K562 (cell line): Measurements from ENCODE around the gene CEMIP. TPM values are rescaled to one million over a fixed set of nuclear protein-coding genes. Genes with fewer than 3 reads are reported as not detected.
A peak's percentile ranks its signal among the peaks of the same experiment; 100 is the strongest.

Experiments
- GTF2E2 ChIP-seq: fragments of 200-800 bp; sonication (Bioruptor generic); IDR thresholded peaks from 2 replicates; pipeline ENCODE4 v1.6.1; 2016; ENCODE audit warnings: missing genetic modification characterization, missing compliant biosample characterization
- HDAC1 ChIP-seq, 2 experiments: fragments of 450-650 bp; IDR thresholded peaks; 2 replicates each; pipeline ENCODE4 v1.6.1; 2016 to 2017; ENCODE audit warnings: inconsistent platforms in 1 of 2, mild to moderate bottlenecking in 1 of 2, moderate library complexity in 1 of 2
- HMG20B ChIP-seq: fragments of 250-450 bp; sonication (Bioruptor Pico); IDR thresholded peaks from 2 replicates; pipeline ENCODE4 v1.5.0; 2021; ENCODE audit warnings: mild to moderate bottlenecking
- HNRNPH1 ChIP-seq: fragments of 200-400 bp; formaldehyde crosslinking; optimal IDR thresholded peaks from 2 replicates; pipeline ENCODE3; 2017; ENCODE audit warnings: low read depth, mild to moderate bottlenecking, low read length, moderate library complexity
- MAZ ChIP-seq, 2 experiments: fragments of 450-650 bp in 1 of 2; sonication (generic) in 1 of 2; formaldehyde crosslinking; IDR thresholded peaks in 1 of 2; conservative IDR thresholded peaks in 1 of 2; 2 replicates each; pipeline versions ENCODE4 v1.4.0 to v1.5.0; 2020; ENCODE audit warnings: mild to moderate bottlenecking in 1 of 2, missing genetic modification reagents in 1 of 2
- NFXL1 ChIP-seq: fragments of 450-650 bp; formaldehyde crosslinking; IDR thresholded peaks from 2 replicates; pipeline ENCODE4 v1.4.0; 2021; ENCODE audit warnings: mild to moderate bottlenecking
- RBFOX2 ChIP-seq: fragments of 200-400 bp; formaldehyde crosslinking; IDR thresholded peaks from 2 replicates; pipeline ENCODE4 v1.6.1; 2017; ENCODE audit warnings: low read depth, mild to moderate bottlenecking, low read length, moderate library complexity
- RBM15 ChIP-seq: fragments of 200-400 bp; formaldehyde crosslinking; IDR thresholded peaks from 2 replicates; pipeline ENCODE4 v1.6.1; 2018; ENCODE audit warnings: mild to moderate bottlenecking, low read length, moderate library complexity; ENCODE audit not compliant: insufficient read depth
- SRSF7 ChIP-seq: fragments of 200-400 bp; formaldehyde crosslinking; optimal IDR thresholded peaks from 2 replicates; pipeline ENCODE3; 2017; ENCODE audit warnings: mild to moderate bottlenecking, low read depth, low read length
- TOE1 ChIP-seq, 2 experiments: fragments of 450-650 bp in 1 of 2; sonication (generic) in 1 of 2; formaldehyde crosslinking in 1 of 2; IDR thresholded peaks; 2 replicates each; pipeline versions ENCODE4 v1.7.1 to v1.8.0; 2016 to 2022; ENCODE audit warnings: borderline replicate concordance in 2 of 2, mild to moderate bottlenecking in 2 of 2, antibody characterized with exemption in 1 of 2, inconsistent platforms in 1 of 2, low read depth in 1 of 2, missing genetic modification reagents in 1 of 2, moderate library complexity in 1 of 2
- ZBED1 ChIP-seq: IDR thresholded peaks from 2 replicates; pipeline ENCODE4 v1.6.1; 2014
- polyA plus RNA-seq, 8 experiments: library from polyadenylated mRNA; depleted of rRNA in 4 of 8; stranded (reverse) in 5 of 8; unstranded in 3 of 8; fragments of >200 nt; fragmentation: Nextera tagmentation in 2 of 8; fragmentation: Illumina TruSeq in 1 of 8; extraction: Ambion mirVana in 2 of 8; extraction: Trizol in 1 of 8; gene quantifications; 2 replicates each; pipeline versions ENCODE4 v1.2.1 to v1.2.3, GENCODE V29; 2011 to 2014; ENCODE audit warnings: inconsistent platforms in 1 of 8, missing spikeins in 1 of 8
- total RNA-seq, 7 experiments: library from RNA; depleted of rRNA in 6 of 7; stranded (reverse); fragments of >200 nt in 6 of 7; fragmentation: Illumina TruSeq in 2 of 7; extraction: Trizol in 2 of 7; gene quantifications; 2 replicates each; pipeline versions ENCODE4 v1.2.1 to v1.2.3, GENCODE V29; 2011 to 2021; ENCODE audit warnings: low replicate concordance in 1 of 7
- TF ChIP-seq, protein P1 (sequence below), 2 experiments: fragments of 450-650 bp; IDR thresholded peaks; 2 replicates each; pipeline ENCODE4 v1.6.1; 2016
- TF ChIP-seq, protein P2 (sequence below): sonication (generic); formaldehyde crosslinking; IDR thresholded peaks from 2 replicates; pipeline ENCODE4 v1.8.1; 2022; ENCODE audit warnings: missing genetic modification reagents
- TF ChIP-seq, protein P3 (sequence below), 2 experiments: fragments of 150-350 bp in 1 of 2; IDR thresholded peaks; 2 replicates each; pipeline ENCODE4 v1.6.1; 2012 to 2016; ENCODE audit warnings: low read depth in 2 of 2, low read length in 2 of 2, mild to moderate bottlenecking in 1 of 2, moderate library complexity in 1 of 2
- TF ChIP-seq, protein P4 (sequence below): fragments of 250-450 bp; sonication (Bioruptor Pico); IDR thresholded peaks from 2 replicates; pipeline ENCODE4 v1.5.0; 2020; ENCODE audit warnings: mild to moderate bottlenecking, borderline replicate concordance

CEMIP gene
- total and polyA plus RNA-seq, 9 of the 15 experiments (the other 6 are each of a cell fraction or from before 2014, with no cell fraction given): 0.33 TPM; not detected in 8

DNA sequence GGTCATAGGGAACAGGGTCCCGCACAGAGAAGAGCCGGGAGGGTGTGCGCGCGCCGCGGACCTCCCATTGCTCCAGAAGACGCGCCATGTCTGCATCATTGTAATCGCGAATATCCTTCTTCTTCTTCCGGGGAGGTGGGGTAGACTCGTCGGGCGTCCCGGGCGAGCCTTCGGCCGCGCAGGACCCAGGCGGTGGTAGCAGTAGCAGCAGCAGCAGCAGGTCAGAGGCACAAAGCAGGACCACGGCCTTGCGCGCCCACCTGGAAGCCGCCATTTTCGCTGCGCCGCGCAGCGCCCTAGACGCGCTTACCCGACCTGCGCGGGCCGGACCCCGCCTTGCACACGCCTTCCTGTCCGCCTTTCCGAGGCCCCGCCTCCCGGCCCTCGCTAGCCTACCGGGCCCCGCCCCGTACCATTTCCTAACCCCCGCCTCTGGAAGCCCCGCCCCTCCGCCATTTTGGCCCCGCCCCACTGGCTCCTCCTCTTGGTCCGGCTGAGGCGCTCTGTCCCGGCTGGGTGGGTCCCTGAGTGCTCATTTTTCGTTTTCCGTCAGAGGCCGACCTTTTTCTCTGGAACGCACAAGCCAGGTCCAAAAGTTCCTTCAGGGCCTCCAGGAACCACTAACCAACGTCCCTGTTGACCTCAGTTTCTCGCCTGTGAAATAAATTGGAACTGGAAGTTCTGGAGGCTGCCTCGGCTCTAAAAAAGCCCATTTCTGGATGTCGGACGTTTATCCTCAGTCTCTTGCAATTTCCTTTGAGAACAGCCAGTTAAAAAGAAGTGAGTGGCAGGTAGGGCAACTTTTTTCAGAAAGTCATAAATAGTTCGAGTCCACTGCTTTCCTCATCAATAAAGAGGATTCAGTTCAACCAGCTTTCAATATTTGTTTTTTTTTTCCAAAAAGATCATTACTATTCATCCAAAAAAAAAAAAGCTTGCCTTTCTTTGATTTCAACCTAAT, 210.6 kb downstream of the CEMIP start, which contains the start of gene MESD (continued):
- TF ChIP-seq, protein P1, sequence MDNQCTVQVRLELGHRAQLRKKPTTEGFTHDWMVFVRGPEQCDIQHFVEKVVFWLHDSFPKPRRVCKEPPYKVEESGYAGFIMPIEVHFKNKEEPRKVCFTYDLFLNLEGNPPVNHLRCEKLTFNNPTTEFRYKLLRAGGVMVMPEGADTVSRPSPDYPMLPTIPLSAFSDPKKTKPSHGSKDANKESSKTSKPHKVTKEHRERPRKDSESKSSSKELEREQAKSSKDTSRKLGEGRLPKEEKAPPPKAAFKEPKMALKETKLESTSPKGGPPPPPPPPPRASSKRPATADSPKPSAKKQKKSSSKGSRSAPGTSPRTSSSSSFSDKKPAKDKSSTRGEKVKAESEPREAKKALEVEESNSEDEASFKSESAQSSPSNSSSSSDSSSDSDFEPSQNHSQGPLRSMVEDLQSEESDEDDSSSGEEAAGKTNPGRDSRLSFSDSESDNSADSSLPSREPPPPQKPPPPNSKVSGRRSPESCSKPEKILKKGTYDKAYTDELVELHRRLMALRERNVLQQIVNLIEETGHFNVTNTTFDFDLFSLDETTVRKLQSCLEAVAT (IDR thresholded peaks at IDR 0.05): peak in 1 of 2 experiments; percentile 47; a peak in 1 of 4 replicates
- TF ChIP-seq, protein P2, sequence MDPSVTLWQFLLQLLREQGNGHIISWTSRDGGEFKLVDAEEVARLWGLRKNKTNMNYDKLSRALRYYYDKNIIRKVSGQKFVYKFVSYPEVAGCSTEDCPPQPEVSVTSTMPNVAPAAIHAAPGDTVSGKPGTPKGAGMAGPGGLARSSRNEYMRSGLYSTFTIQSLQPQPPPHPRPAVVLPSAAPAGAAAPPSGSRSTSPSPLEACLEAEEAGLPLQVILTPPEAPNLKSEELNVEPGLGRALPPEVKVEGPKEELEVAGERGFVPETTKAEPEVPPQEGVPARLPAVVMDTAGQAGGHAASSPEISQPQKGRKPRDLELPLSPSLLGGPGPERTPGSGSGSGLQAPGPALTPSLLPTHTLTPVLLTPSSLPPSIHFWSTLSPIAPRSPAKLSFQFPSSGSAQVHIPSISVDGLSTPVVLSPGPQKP (CRISPR knock-in tag): no peak
- TF ChIP-seq TOE1 (IDR thresholded peaks at IDR 0.05; ENCODE audit: borderline replicate concordance): no peak
- no peak for TF ChIP-seq TOE1 (CRISPR knock-in tag; IDR thresholded peaks at IDR 0.05; ENCODE audit: borderline replicate concordance, low read depth)
- no peak for TF ChIP-seq HMG20B
- no peak for TF ChIP-seq ZBED1
- TF ChIP-seq, protein P3, sequence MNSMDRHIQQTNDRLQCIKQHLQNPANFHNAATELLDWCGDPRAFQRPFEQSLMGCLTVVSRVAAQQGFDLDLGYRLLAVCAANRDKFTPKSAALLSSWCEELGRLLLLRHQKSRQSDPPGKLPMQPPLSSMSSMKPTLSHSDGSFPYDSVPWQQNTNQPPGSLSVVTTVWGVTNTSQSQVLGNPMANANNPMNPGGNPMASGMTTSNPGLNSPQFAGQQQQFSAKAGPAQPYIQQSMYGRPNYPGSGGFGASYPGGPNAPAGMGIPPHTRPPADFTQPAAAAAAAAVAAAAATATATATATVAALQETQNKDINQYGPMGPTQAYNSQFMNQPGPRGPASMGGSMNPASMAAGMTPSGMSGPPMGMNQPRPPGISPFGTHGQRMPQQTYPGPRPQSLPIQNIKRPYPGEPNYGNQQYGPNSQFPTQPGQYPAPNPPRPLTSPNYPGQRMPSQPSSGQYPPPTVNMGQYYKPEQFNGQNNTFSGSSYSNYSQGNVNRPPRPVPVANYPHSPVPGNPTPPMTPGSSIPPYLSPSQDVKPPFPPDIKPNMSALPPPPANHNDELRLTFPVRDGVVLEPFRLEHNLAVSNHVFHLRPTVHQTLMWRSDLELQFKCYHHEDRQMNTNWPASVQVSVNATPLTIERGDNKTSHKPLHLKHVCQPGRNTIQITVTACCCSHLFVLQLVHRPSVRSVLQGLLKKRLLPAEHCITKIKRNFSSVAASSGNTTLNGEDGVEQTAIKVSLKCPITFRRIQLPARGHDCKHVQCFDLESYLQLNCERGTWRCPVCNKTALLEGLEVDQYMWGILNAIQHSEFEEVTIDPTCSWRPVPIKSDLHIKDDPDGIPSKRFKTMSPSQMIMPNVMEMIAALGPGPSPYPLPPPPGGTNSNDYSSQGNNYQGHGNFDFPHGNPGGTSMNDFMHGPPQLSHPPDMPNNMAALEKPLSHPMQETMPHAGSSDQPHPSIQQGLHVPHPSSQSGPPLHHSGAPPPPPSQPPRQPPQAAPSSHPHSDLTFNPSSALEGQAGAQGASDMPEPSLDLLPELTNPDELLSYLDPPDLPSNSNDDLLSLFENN (IDR thresholded peaks at IDR 0.05; ENCODE audit: low read depth in 2 of 2, low read length in 2 of 2): no peak
- no peak for TF ChIP-seq SRSF7
- no peak for TF ChIP-seq GTF2E2 (tag)
- no peak for TF ChIP-seq NFXL1 (CRISPR knock-in tag)
- no peak for TF ChIP-seq RBM15
- peak in 1 of 2 experiments; percentile 48; a peak in 3 of 4 replicates for TF ChIP-seq MAZ (CRISPR knock-in tag; conservative IDR thresholded peaks at IDR 0.05 in 1 of 2, IDR thresholded peaks at IDR 0.05 in 1 of 2)
- TF ChIP-seq RBFOX2: peak; percentile 97
- TF ChIP-seq, protein P4, sequence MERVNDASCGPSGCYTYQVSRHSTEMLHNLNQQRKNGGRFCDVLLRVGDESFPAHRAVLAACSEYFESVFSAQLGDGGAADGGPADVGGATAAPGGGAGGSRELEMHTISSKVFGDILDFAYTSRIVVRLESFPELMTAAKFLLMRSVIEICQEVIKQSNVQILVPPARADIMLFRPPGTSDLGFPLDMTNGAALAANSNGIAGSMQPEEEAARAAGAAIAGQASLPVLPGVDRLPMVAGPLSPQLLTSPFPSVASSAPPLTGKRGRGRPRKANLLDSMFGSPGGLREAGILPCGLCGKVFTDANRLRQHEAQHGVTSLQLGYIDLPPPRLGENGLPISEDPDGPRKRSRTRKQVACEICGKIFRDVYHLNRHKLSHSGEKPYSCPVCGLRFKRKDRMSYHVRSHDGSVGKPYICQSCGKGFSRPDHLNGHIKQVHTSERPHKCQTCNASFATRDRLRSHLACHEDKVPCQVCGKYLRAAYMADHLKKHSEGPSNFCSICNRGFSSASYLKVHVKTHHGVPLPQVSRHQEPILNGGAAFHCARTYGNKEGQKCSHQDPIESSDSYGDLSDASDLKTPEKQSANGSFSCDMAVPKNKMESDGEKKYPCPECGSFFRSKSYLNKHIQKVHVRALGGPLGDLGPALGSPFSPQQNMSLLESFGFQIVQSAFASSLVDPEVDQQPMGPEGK (CRISPR knock-in tag): no peak
- TF ChIP-seq HDAC1 (IDR thresholded peaks at IDR 0.05): peak in 1 of 2 experiments; percentile 83; a peak in 2 of 4 replicates
- no peak for TF ChIP-seq HNRNPH1
